BE2C (cell line): ENCODE measurements around the gene HOPX.

Experiments used
- DNase-seq: peaks from one replicate; pipeline ENCODE4 v3.0.0-alpha.2; 2020
- H3K27me3 ChIP-seq: fragments of 250-450 bp; sonication (Bioruptor Pico); 2 replicates; pipeline ENCODE4 v1.5.1; 2020; ENCODE audit warnings: mild to moderate bottlenecking
- H3K36me3 ChIP-seq: fragments of 250-450 bp; sonication (Bioruptor Pico); 2 replicates; pipeline ENCODE4 v1.5.1; 2020; ENCODE audit warnings: mild to moderate bottlenecking
- H3K4me1 ChIP-seq: fragments of 250-450 bp; sonication (Bioruptor Pico); 2 replicates; pipeline ENCODE4 v1.5.1; 2020
- H3K4me3 ChIP-seq: 2 replicates; pipeline ENCODE4 v1.5.1; 2011; ENCODE audit warnings: low read depth, low read length
- H3K9me3 ChIP-seq: fragments of 250-450 bp; sonication (Bioruptor Pico); 2 replicates; pipeline ENCODE4 v1.5.1; 2020
- TF ChIP-seq, protein P1 (sequence below): IDR thresholded peaks from 2 replicates; pipeline ENCODE4 v1.5.1; 2012; ENCODE audit warnings: mild to moderate bottlenecking, low read depth, low read length

The HOPX gene

DNA sequence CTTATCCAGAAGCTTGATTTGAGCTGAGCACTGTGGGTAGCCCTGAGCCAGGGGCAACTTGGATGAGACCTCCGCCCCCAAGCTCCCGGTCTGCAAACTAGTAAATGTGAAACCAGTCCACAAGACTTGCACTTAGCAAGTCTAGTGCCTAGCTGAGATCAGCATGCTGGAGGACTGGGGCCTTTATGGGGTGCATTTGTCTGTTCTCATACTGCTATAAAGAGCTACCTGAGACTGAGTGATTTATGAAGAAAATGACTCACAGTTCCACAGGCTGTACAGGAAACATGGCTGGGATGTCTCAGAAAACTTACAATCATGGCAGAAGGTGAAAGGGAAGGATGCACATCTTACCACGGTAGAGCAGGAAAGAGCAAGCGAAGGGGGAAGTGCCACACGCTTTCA is 42.1 kb upstream of the HOPX start:
- Histone ChIP-seq H3K4me1 (no peaks in the 10 kb centered on the region), H3K27me3 (no peaks in the 10 kb centered on the region; the same call in 1 of the 2 replicates), H3K9me3 (no peaks in the 10 kb centered on the region), H3K4me3 (no peak overlapping the region), H3K36me3 (no peaks in the 10 kb centered on the region)
- TF ChIP-seq, protein P1, sequence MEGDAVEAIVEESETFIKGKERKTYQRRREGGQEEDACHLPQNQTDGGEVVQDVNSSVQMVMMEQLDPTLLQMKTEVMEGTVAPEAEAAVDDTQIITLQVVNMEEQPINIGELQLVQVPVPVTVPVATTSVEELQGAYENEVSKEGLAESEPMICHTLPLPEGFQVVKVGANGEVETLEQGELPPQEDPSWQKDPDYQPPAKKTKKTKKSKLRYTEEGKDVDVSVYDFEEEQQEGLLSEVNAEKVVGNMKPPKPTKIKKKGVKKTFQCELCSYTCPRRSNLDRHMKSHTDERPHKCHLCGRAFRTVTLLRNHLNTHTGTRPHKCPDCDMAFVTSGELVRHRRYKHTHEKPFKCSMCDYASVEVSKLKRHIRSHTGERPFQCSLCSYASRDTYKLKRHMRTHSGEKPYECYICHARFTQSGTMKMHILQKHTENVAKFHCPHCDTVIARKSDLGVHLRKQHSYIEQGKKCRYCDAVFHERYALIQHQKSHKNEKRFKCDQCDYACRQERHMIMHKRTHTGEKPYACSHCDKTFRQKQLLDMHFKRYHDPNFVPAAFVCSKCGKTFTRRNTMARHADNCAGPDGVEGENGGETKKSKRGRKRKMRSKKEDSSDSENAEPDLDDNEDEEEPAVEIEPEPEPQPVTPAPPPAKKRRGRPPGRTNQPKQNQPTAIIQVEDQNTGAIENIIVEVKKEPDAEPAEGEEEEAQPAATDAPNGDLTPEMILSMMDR: no peak
- no peak for DNase-seq

DNA sequence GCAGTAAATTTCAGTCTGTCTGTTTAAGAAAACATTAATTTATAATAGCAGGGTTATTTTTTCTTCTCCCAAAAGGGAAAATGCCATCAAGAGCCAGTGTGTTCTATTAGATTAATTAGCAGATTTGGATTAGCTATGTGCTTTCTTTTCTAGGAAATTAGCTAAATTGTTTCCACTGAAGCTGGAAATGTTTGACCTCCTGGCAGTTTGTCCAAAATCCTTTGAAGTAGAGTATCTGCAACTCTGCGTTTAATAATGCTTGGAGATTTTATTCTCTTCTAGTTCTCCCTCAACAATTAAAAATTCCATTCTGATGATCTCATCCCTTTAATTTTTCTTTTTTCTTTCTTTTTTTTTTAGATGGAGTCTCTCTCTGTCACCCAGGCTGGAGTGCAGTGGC is 27.1 kb upstream of the HOPX start:
- Histone ChIP-seq H3K4me3 (no peak overlapping the region), H3K27me3 (peaks cover 11% of the 10 kb centered on the region), H3K9me3 (no peaks in the 10 kb centered on the region), H3K36me3 (no peaks in the 10 kb centered on the region), H3K4me1 (no peaks in the 10 kb centered on the region)
- TF ChIP-seq, protein P1: no peak
- DNase-seq: no peak

DNA sequence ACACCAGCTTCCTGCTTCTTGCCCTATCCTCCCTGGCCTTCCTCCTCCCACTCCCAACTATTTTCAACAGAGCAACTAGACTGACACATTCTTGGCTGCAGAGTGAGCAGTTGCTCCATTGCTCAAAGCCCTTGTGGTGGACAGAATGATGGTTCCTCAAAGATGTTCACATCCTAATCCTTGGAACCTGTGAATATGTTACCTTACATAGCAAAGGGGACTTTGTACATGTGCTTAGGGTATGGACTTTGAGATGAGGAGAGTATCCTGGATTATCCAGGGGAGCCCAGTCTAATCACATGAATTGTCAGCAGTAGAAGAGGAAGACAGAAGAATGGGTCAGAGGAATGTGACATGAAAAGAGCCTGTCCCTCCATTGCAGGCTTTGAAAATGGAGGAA is 24.9 kb upstream of the HOPX start:
- TF ChIP-seq, protein P1: no peak
- H3K4me3 ChIP-seq: no peak overlapping the region
- H3K9me3 ChIP-seq: no peaks in the 10 kb centered on the region
- H3K27me3 ChIP-seq: peaks cover 11% of the 10 kb centered on the region
- no peaks in the 10 kb centered on the region for H3K4me1 ChIP-seq
- no peaks in the 10 kb centered on the region for H3K36me3 ChIP-seq
- no peak for DNase-seq

DNA sequence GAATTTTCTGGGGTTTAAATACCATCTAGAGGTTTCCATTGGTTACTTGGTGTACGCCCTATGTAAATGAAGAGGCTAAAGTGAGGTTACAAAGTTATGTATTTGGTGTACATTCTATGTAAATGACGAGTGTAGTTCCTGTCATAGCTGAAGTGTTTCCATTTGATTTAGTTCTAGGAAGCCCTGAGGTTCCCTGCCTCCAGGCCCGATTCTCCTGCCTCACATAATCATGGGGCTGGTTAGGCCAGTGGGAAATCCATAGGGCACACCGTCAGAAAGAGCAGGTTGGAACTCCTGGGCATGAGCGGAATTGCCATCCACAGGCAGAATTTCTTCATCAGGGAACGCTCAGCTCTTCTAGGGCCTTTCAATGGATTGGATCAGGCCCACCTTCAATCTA is 24.2 kb upstream of the HOPX start:
- H3K4me3 ChIP-seq: no peak overlapping the region
- TF ChIP-seq, protein P1: no peak
- DNase-seq: no peak
- peaks cover 11% of the 10 kb centered on the region for H3K27me3 ChIP-seq
- H3K9me3 ChIP-seq: no peaks in the 10 kb centered on the region
- H3K36me3 ChIP-seq: no peaks in the 10 kb centered on the region
- no peaks in the 10 kb centered on the region for H3K4me1 ChIP-seq

DNA sequence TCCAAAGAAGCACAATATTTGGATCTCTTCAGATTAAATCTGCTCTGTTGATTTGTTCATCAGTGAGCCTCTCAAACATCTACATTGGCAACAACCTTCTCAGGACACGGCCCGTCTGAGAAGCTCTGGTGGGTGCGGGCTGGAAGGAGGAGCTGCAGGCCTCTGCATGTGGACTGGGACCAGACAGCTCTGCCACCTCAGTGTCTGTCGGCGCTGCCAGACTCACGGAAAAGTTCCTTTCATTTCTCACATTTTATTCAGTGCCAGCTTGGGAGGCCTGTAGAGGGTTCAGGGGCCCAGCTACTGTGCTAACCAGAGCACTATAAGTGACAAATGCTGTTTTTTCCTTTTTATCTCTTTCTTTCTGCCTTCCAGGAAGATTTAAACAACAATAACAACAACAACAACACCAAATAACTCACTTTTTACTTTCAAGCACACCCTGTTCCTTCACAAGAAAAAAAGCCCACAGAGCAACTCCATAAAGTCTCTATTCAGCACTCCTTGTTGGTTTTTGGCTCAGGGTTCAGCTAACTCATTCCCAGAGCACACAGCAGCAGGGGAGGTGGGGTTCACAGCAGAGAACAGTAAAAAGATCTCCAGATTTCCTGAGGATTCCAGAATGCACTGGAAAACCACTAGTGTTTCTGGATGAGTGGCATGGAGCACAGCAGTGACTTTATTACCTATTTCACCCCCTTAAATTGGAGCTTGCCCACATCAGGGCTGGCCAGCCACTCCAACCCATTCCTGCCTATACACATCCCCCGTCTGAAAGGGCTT is 23.2 kb upstream of the HOPX start:
- Histone ChIP-seq H3K36me3 (no peaks in the 10 kb centered on the region), H3K4me1 (no peaks in the 10 kb centered on the region), H3K9me3 (no peaks in the 10 kb centered on the region), H3K27me3 (peaks cover 5% of the 10 kb centered on the region), H3K4me3 (no peak overlapping the region)
- DNase-seq: no peak
- TF ChIP-seq, protein P1: no peak

DNA sequence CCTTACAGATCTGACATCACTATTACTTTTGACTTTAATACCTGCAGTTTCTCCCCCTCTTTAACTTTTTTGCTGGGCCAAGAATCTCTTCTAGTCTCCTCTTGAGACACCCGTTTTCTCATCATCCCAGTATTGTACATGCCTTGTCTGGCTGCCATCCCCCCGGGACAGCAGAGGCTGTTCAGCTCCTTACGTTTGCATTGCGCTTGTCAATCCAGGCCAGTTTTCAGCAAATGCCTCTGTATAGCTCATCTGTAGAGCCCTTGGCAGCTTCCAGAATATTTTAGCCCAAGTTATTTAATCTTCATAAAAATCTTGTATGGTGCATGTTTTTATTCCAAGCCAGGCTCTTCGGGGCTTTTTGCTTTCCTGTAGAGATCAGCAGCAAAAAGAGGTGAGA is 22.3 kb upstream of the HOPX start:
- H3K9me3 ChIP-seq: no peaks in the 10 kb centered on the region
- H3K27me3 ChIP-seq: peaks cover 5% of the 10 kb centered on the region
- H3K4me3 ChIP-seq: no peak overlapping the region
- DNase-seq: no peak
- no peaks in the 10 kb centered on the region for H3K36me3 ChIP-seq
- H3K4me1 ChIP-seq: no peaks in the 10 kb centered on the region
- TF ChIP-seq, protein P1: no peak
